Dendritic cell treated with granulocyte-macrophage colony-stimulating factor and Interleukin-4, amounts not matched to agents 40 ng/mL and 50 ng/mL, for 4 days (primary cell): ENCODE results near the gene SLC16A13.
"Not testable (repeated sequence)": the region's sequence is repeated elsewhere in the genome, so short reads cannot be mapped to it uniquely, and the experiment has no call there.

Source experiments
- H3K27ac Mint-ChIP-seq: one replicate; pipeline ENCODE4 v1.8.0; 2022; ENCODE audit warnings: mild to moderate bottlenecking, mixed read lengths
- H3K27me3 Mint-ChIP-seq: one replicate; pipeline ENCODE4 v1.8.0; 2022; ENCODE audit warnings: mild to moderate bottlenecking, mixed read lengths
- H3K36me3 Mint-ChIP-seq: one replicate; pipeline ENCODE4 v1.8.0; 2022; ENCODE audit warnings: low read depth, mixed read lengths
- H3K4me1 Mint-ChIP-seq: one replicate; pipeline ENCODE4 v1.8.0; 2022; ENCODE audit warnings: low read depth, mixed read lengths
- H3K4me3 Mint-ChIP-seq: one replicate; pipeline ENCODE4 v1.8.0; 2022; ENCODE audit warnings: mild to moderate bottlenecking, moderate library complexity, mixed read lengths
- H3K9me3 Mint-ChIP-seq: one replicate; pipeline ENCODE4 v1.8.0; 2022; ENCODE audit warnings: mixed read lengths
- intact Hi-C: fragments of 100-400 bp; cut with micrococcal nuclease; formaldehyde crosslinking; loops from one replicate; pipeline ENCODE4 v1.15.0; 2022

Gene SLC16A13

DNA sequence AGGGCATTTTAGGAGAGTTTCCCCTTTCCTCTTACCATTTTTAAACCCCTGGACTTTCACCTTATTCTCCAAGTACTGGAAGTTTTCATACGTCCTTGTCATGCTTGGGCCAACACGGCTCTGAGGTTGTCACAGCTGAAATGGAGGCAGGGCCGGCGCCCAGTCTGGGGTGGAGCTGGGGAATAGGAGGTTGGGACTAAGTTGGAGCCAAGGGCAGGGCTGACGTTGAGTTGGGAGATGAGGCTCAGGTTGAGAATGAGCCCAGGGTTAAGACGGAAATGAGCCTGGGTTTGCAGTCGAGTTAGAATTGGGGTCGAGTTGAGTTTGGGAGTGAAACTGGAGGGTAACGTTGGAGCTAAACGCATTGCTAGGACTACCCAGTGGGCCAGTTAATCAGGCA is 42.9 kb downstream of the SLC16A13 start:
- H3K36me3 Mint-ChIP-seq = peaks cover 66% of the 10 kb centered on the region
- no peaks in the 10 kb centered on the region for H3K9me3 Mint-ChIP-seq
- H3K4me3 Mint-ChIP-seq = peak overlapping the region; percentile 84
- peak overlapping the region; percentile 87 for H3K27ac Mint-ChIP-seq
- intact Hi-C loops = no loop called here
- no peaks in the 10 kb centered on the region for H3K27me3 Mint-ChIP-seq
- peaks cover 71% of the 10 kb centered on the region for H3K4me1 Mint-ChIP-seq

DNA sequence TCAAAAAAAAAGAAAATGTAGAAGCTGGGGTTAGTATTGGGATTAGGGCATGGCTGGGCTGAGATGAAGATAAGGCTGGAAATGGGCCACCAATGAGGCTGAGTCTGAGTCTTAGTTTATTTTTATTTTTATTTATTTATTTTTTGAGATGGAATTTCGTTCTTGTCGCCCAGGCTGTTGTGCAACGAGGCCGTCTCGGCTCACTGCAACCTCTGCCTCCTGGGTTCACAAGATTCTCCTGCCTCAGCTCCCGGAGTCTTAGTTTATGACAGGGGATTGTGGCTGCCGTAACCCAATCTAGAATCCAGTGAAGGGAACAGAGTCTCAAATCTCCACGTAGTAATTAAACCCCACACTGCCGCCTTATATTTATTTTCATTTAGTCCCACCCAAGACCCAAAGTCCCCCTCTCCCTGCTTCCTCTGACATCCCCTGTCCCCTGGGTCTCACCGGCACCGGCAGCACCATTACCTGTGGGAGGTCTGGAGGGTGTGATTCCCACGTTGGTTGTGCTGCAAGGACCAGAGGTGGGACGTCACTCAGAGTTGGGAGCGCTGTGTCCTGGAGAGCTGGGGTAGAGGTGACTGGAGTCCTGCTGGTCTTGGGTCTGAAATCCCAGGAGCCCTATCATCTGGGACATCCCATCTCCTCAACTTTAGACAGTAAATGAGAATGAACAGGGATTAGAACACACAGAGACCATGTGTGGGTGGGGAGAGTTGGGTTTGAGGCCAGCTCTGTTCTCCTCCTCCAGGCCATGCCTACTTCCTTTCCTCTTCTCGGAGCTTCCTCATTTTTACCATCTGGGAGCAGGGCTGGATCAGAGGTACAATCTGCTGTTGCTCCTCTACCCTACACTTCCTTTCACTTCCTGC is 44.0 kb downstream of the SLC16A13 start, which contains the start of gene CLEC10A:
Gene CLEC10A (minus strand): TSS at position 671 of the 875 bp plus-strand sequence. CDS start 1,439 bp downstream, outside the sequence.
- Mint-ChIP-seq H3K27ac (peak within 1 kb of the TSS; percentile 87), H3K4me3 (peak within 1 kb of the TSS; percentile 84), H3K27me3 (no peaks in the 10 kb centered on the region), H3K36me3 (peaks cover 55% of the 10 kb centered on the region), H3K9me3 (no peaks in the 10 kb centered on the region), H3K4me1 (peaks cover 76% of the 10 kb centered on the region)
- intact Hi-C loops = loop anchor here (2.0 kb wide), 2 partner anchors 15 to 55 kb away; no protein-coding TSS in a partner anchor

DNA sequence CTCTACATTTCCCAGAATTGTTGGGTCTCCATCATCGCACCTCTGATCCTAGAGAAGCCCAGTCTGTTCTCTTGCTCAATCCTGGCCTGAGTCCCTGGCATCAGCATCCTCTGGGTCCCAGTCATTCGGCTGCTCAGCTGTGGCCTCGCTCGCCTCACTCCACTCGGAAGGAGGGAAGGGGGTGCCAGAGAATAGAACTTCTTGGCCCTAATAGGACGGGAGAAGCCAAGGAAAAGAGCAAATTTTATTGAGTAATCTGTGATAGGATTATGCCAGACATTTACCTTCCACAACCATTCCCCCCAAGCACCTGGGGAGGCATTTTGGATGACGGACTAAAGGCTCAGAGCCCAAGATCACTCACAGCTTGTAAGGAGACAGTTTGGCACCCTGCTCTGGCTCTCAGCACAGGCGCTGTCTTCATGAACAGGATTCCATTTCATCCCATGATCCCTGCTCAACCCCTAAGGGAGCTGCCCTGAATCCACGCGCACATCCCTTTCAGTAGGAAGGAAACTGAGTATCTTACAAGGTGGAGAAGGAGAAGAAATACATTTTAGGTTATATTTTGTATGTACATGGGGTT is 44.7 kb downstream of the SLC16A13 start:
- peak overlapping the region; percentile 87 for H3K27ac Mint-ChIP-seq

DNA sequence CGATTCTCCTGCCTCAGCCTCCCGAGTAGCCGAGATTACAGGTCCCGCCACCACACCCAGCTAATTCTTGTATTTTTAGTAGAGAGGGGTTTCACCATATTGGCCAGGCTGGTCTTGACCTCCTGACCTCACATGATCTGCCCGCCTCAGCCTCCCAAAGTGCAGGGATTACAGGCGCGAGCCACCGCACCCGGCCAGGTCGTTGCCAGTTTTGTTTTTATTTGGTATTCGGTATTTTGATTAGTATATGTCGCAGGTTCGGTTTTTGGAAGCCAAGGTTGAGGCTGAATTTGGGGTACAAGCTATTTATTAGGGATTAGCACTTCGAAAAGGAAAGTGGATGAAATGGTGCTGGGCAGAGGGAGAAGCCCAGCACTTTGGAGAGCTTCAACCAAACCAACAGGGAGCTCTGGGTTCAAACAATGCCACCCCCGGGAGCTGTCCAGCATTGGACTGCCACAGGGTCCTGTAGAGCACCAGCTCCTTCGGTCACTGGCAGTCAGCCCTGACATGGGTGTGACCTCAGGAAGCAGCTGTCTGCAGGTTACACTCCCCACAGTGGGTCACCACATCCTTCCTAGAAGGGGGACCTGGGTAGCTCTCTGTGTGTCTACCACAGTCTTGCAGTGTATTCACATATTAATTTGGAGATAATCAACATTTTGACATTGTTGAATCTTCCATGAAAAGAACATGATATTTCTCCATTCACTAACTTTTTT is 45.7 kb downstream of the SLC16A13 start:
- no peaks in the 10 kb centered on the region for H3K9me3 Mint-ChIP-seq
- no peaks in the 10 kb centered on the region for H3K27me3 Mint-ChIP-seq
- H3K4me3 Mint-ChIP-seq = no peak overlapping the region
- H3K4me1 Mint-ChIP-seq = peaks cover 69% of the 10 kb centered on the region
- intact Hi-C loops = loop anchor here (2.0 kb wide), 2 partner anchors 13 to 53 kb away; no protein-coding TSS in a partner anchor
- H3K27ac Mint-ChIP-seq = no peak overlapping the region
- peaks cover 42% of the 10 kb centered on the region for H3K36me3 Mint-ChIP-seq

More for the DNA sequence above, 44.7 kb downstream of the SLC16A13 start:
- intact Hi-C loops = loop anchor here (2.0 kb wide), 2 partner anchors 14 to 54 kb away; no protein-coding TSS in a partner anchor
- Mint-ChIP-seq H3K9me3 (no peaks in the 10 kb centered on the region), H3K4me3 (peak overlapping the region; percentile 84), H3K27me3 (no peaks in the 10 kb centered on the region), H3K36me3 (peaks cover 48% of the 10 kb centered on the region), H3K4me1 (peaks cover 69% of the 10 kb centered on the region)

DNA sequence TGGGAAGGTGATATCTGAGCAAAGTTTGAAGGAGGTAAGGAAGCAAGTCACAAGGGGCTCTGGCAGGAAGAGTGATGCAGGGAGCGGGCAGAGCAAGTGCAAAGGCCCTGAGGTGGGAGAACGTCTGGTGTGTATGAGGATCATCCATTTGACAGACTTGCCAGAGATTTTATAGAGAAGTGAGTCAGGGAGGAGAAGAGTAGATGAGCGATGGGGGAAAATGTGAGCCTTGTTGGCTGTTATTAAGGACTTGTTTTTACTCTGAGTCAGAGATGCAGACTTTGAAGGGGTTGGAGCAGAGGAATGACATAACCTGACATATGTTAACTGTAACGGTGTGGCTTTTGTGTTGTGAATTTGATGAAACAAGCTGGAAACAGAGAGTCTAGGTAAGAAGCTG is 47.8 kb downstream of the SLC16A13 start:
- Mint-ChIP-seq H3K27ac (peak overlapping the region; percentile 84), H3K4me3 (no peak overlapping the region), H3K4me1 (peaks cover 61% of the 10 kb centered on the region), H3K27me3 (no peaks in the 10 kb centered on the region), H3K9me3 (no peaks in the 10 kb centered on the region), H3K36me3 (peaks cover 22% of the 10 kb centered on the region)
- intact Hi-C loops = no loop called here

DNA sequence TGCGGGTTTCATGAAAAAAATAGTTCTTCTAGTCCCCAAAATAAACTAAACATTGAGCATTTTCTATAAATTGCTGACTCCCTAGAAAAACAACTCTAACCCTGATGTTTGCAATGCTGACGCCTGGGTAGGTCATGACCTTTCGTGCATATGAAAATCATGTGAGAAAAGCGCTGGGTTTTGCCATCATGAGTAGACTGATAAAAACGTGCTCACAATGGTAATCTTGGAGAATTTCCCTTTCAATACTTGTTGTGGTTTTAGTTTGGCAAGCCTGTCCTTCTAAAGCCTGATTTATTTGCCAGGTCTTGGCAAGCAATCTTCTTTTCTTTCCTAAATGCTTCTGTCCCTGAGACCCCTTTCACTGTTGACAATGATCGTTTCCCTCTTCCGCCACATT is 48.3 kb downstream of the SLC16A13 start:
- Mint-ChIP-seq H3K9me3 (no peaks in the 10 kb centered on the region), H3K4me3 (peak overlapping the region; percentile 41), H3K4me1 (peaks cover 61% of the 10 kb centered on the region), H3K27me3 (no peaks in the 10 kb centered on the region), H3K27ac (peak overlapping the region; percentile 84), H3K36me3 (peaks cover 17% of the 10 kb centered on the region)
- intact Hi-C loops = no loop called here

DNA sequence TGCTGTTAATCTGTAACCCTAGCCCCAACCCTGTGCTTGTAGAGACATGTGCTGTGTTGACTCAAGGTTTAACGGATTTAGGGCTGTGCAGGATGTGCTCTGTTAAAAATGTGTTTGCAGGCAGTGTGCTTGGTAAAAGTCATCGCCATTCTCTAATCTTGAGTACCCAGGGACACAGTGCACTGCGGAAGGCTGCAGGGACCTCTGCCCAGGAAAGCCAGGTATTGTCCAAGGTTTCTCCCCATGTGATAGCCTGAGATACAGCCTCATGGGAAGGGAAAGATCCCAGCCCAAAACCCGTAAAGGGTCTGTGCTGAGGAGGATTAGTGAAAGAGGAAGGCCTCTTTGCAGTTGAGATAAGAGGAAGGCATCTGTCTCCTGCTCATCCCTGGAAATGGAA is 52.6 kb downstream of the SLC16A13 start:
- H3K27me3 Mint-ChIP-seq, H3K36me3 Mint-ChIP-seq, intact Hi-C loops, H3K9me3 Mint-ChIP-seq, H3K4me3 Mint-ChIP-seq: not testable (repeated sequence)
- H3K4me1 Mint-ChIP-seq = peaks cover 63% of the 10 kb centered on the region
- H3K27ac Mint-ChIP-seq = peak overlapping the region; percentile 61

DNA sequence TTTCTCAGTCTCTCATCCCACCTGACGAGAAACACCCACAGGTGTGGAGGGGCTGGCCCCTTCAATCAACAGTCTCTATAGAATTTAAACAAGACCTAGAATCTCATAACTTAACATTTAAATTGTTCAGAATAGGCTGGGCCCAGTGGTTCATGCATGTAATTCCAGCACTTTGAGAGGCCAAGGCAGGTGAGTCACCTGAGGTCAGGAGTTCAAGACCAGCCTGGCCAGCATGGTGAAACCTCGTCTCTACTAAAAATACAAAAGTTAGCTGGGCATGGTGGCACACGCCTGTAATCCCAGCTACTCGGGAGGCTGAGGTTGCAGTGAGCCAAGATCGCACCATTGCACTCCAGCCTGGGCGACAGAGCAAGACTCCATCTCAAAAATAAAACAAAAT is 53.8 kb downstream of the SLC16A13 start:
- H3K9me3 Mint-ChIP-seq, intact Hi-C loops, H3K4me3 Mint-ChIP-seq, H3K27me3 Mint-ChIP-seq, H3K36me3 Mint-ChIP-seq, H3K27ac Mint-ChIP-seq: not testable (repeated sequence)
- peaks cover 61% of the 10 kb centered on the region for H3K4me1 Mint-ChIP-seq
